A549 (cell line): ENCODE data around the gene CDC27.

Experiments
- CBX8 ChIP-seq: fragments of 200-600 bp; sonication (generic); IDR thresholded peaks from 2 replicates; pipeline ENCODE4 v1.6.1; 2016
- CEBPB ChIP-seq, 2 experiments: fragments of >200 bp in 1 of 2; sonication (Bioruptor Twin) in 1 of 2; formaldehyde crosslinking in 1 of 2; IDR thresholded peaks; 2 replicates each; pipeline ENCODE4 v1.6.1; 2012 to 2016
- MAZ ChIP-seq: fragments of 150-350 bp; IDR thresholded peaks from 2 replicates; pipeline ENCODE4 v1.6.1; 2014; ENCODE audit warnings: antibody characterized with exemption, low read depth, low read length, borderline replicate concordance
- POLR2A ChIP-seq: IDR thresholded peaks from 2 replicates; pipeline ENCODE4 v1.6.1; 2012; ENCODE audit warnings: mild to moderate bottlenecking, low read length
- RAD21 ChIP-seq, 2 experiments: fragments of >200 bp in 1 of 2; sonication (Bioruptor Twin) in 1 of 2; formaldehyde crosslinking in 1 of 2; IDR thresholded peaks in 1 of 2; conservative IDR thresholded peaks in 1 of 2; 2 replicates in 1 of 2; 3 replicates in 1 of 2; pipeline ENCODE4 v1.6.1; 2012 to 2018; ENCODE audit warnings: inconsistent platforms in 1 of 2
- RCOR1 ChIP-seq: fragments of 150-350 bp; IDR thresholded peaks from 2 replicates; pipeline ENCODE4 v1.6.1; 2014; ENCODE audit warnings: antibody characterized with exemption, low read length, low read depth
- RNF2 ChIP-seq: fragments of 200-600 bp; sonication (generic); IDR thresholded peaks from 2 replicates; pipeline ENCODE4 v1.6.1; 2016; ENCODE audit warnings: low read depth, mild to moderate bottlenecking, antibody characterized with exemption, moderate library complexity, borderline replicate concordance
- SMC3 ChIP-seq: fragments of >200 bp; sonication (Bioruptor Twin); formaldehyde crosslinking; IDR thresholded peaks from 3 replicates; pipeline ENCODE4 v1.6.1; 2018; ENCODE audit warnings: inconsistent platforms
- TP53 ChIP-seq: fragments of 250-450 bp; sonication (Bioruptor Pico); IDR thresholded peaks from 2 replicates; pipeline ENCODE4 v1.5.0; 2021; ENCODE audit warnings: mild to moderate bottlenecking, moderate library complexity
- ZSCAN20 ChIP-seq: fragments of 250-450 bp; sonication (Bioruptor Pico); IDR thresholded peaks from 2 replicates; pipeline ENCODE4 v1.8.0; 2022; ENCODE audit warnings: mild to moderate bottlenecking, moderate library complexity
- TF ChIP-seq, protein P1 (sequence below): fragments of 200-600 bp; sonication (generic); IDR thresholded peaks from 2 replicates; pipeline ENCODE4 v1.6.1; 2016; ENCODE audit warnings: antibody characterized with exemption, mild to moderate bottlenecking, moderate library complexity
- TF ChIP-seq, protein P2 (sequence below): fragments of >200 bp; sonication (Bioruptor Twin); formaldehyde crosslinking; IDR thresholded peaks from 3 replicates; pipeline ENCODE4 v1.5.1; 2016
- TF ChIP-seq, protein P3 (sequence below): fragments of 150-350 bp; IDR thresholded peaks from 2 replicates; pipeline ENCODE4 v1.6.1; 2014; ENCODE audit warnings: low read depth, mild to moderate bottlenecking, low read length
- TF ChIP-seq, protein P4 (sequence below): fragments of 450-650 bp; IDR thresholded peaks from 2 replicates; pipeline ENCODE4 v1.6.1; 2014; ENCODE audit warnings: antibody characterized with exemption

DNA sequence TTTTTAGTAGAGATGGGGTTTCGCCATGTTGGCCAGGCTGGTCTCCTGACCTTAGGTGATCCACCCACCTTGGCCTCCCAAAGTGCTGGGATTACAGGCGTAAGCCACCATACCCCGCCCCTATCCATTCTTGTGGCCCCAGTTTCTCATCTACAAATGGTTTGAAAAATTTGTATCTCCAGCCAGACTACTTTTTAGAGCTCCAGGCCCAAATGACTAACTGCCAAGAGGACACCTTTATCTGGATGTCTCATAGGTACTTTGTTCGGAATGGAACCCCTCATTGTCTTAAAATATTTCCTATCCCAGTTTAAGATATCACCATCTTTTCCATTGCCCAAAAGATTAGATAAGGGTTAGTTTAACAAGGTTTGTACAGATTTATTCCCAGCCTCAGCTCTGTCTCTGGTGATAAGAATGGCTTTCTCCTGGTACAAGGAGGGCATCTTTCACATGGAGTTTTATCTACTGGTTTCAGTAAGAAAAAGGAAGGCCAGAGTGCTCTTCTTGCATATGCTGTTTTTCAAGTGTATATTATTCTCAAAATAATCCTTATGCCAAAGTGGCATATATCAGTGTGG, 4.9 kb upstream of the CDC27 start:
- TF ChIP-seq, protein P1, sequence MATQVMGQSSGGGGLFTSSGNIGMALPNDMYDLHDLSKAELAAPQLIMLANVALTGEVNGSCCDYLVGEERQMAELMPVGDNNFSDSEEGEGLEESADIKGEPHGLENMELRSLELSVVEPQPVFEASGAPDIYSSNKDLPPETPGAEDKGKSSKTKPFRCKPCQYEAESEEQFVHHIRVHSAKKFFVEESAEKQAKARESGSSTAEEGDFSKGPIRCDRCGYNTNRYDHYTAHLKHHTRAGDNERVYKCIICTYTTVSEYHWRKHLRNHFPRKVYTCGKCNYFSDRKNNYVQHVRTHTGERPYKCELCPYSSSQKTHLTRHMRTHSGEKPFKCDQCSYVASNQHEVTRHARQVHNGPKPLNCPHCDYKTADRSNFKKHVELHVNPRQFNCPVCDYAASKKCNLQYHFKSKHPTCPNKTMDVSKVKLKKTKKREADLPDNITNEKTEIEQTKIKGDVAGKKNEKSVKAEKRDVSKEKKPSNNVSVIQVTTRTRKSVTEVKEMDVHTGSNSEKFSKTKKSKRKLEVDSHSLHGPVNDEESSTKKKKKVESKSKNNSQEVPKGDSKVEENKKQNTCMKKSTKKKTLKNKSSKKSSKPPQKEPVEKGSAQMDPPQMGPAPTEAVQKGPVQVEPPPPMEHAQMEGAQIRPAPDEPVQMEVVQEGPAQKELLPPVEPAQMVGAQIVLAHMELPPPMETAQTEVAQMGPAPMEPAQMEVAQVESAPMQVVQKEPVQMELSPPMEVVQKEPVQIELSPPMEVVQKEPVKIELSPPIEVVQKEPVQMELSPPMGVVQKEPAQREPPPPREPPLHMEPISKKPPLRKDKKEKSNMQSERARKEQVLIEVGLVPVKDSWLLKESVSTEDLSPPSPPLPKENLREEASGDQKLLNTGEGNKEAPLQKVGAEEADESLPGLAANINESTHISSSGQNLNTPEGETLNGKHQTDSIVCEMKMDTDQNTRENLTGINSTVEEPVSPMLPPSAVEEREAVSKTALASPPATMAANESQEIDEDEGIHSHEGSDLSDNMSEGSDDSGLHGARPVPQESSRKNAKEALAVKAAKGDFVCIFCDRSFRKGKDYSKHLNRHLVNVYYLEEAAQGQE = no peak
- TF ChIP-seq RCOR1 = no peak
- TF ChIP-seq, protein P2, sequence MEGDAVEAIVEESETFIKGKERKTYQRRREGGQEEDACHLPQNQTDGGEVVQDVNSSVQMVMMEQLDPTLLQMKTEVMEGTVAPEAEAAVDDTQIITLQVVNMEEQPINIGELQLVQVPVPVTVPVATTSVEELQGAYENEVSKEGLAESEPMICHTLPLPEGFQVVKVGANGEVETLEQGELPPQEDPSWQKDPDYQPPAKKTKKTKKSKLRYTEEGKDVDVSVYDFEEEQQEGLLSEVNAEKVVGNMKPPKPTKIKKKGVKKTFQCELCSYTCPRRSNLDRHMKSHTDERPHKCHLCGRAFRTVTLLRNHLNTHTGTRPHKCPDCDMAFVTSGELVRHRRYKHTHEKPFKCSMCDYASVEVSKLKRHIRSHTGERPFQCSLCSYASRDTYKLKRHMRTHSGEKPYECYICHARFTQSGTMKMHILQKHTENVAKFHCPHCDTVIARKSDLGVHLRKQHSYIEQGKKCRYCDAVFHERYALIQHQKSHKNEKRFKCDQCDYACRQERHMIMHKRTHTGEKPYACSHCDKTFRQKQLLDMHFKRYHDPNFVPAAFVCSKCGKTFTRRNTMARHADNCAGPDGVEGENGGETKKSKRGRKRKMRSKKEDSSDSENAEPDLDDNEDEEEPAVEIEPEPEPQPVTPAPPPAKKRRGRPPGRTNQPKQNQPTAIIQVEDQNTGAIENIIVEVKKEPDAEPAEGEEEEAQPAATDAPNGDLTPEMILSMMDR = no peak
- TF ChIP-seq, protein P3, sequence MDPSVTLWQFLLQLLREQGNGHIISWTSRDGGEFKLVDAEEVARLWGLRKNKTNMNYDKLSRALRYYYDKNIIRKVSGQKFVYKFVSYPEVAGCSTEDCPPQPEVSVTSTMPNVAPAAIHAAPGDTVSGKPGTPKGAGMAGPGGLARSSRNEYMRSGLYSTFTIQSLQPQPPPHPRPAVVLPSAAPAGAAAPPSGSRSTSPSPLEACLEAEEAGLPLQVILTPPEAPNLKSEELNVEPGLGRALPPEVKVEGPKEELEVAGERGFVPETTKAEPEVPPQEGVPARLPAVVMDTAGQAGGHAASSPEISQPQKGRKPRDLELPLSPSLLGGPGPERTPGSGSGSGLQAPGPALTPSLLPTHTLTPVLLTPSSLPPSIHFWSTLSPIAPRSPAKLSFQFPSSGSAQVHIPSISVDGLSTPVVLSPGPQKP = no peak
- TF ChIP-seq, protein P4, sequence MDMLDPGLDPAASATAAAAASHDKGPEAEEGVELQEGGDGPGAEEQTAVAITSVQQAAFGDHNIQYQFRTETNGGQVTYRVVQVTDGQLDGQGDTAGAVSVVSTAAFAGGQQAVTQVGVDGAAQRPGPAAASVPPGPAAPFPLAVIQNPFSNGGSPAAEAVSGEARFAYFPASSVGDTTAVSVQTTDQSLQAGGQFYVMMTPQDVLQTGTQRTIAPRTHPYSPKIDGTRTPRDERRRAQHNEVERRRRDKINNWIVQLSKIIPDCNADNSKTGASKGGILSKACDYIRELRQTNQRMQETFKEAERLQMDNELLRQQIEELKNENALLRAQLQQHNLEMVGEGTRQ = no peak
- no peak for TF ChIP-seq TP53 (CRISPR knock-in tag)
- no peak for TF ChIP-seq POLR2A
- no peak for TF ChIP-seq RAD21 (conservative IDR thresholded peaks at IDR 0.05 in 1 of 2, IDR thresholded peaks at IDR 0.05 in 1 of 2)
- TF ChIP-seq SMC3 = no peak
- no peak for TF ChIP-seq RNF2
- no peak for TF ChIP-seq MAZ
- no peak for TF ChIP-seq ZSCAN20
- no peak for TF ChIP-seq CBX8
- no peak for TF ChIP-seq CEBPB (IDR thresholded peaks at IDR 0.05)
